Peyer's patch (tissue), 4 donors: Measurements from ENCODE around the gene SIT1. TPM values are rescaled to one million over a fixed set of nuclear protein-coding genes. Genes with fewer than 3 reads are reported as not detected.

ENCODE experiments used
- DNase-seq, 3 donors: peaks; one replicate each; pipeline ENCODE4 v3.0.0-alpha.2; 2017 to 2019
- H3K27ac ChIP-seq, 4 donors: fragments of 200-600 bp; sonication (generic); one replicate each; pipeline ENCODE4 v1.5.1; 2016 to 2019
- H3K27me3 ChIP-seq, 2 donors: fragments of 200-600 bp; sonication (generic); one replicate each; pipeline ENCODE4 v1.5.1; 2019
- H3K36me3 ChIP-seq, 3 donors: fragments of 200-600 bp; sonication (generic); one replicate each; pipeline ENCODE4 v1.5.1; 2016 to 2019
- H3K4me1 ChIP-seq, 4 donors: fragments of 200-600 bp; sonication (generic); one replicate each; pipeline ENCODE4 v1.5.1; 2016 to 2019
- H3K4me3 ChIP-seq, 4 donors: fragments of 200-600 bp; sonication (generic); 1 replicate in 3 of 4; 2 replicates in 1 of 4; pipeline ENCODE4 v1.5.1; 2016 to 2019; ENCODE audit warnings: mild to moderate bottlenecking in 1 of 4
- H3K9me3 ChIP-seq, 4 donors: fragments of 200-600 bp; sonication (generic); one replicate each; pipeline ENCODE4 v1.5.1; 2016 to 2019; ENCODE audit warnings: mild to moderate bottlenecking in 1 of 4
- CTCF ChIP-seq, 6 experiments: fragments of 450-650 bp in 4 of 6; fragments of 200-600 bp in 2 of 6; sonication (generic) in 1 of 6; IDR thresholded peaks; one replicate each; pipeline ENCODE4 v1.5.1; 2017 to 2019; ENCODE audit warnings: antibody characterized with exemption in 6 of 6, mild to moderate bottlenecking in 3 of 6, moderate library complexity in 1 of 6
- POLR2A ChIP-seq, 2 donors: fragments of 450-650 bp; IDR thresholded peaks; one replicate each; pipeline ENCODE4 v1.5.1; 2017; ENCODE audit warnings: antibody characterized with exemption in 2 of 2, mild to moderate bottlenecking in 2 of 2, moderate library complexity in 2 of 2
- small RNA-seq, 2 donors: library from RNA; depleted of rRNA; stranded (forward); fragments of <200 nt; gene quantifications; one replicate each; pipeline ENCODE3, GENCODE V24; 2016
- total RNA-seq, 4 donors: library from RNA; depleted of rRNA; stranded (reverse); fragments of >200 nt; gene quantifications; one replicate each; pipeline ENCODE4 v1.1.0, GENCODE V29; 2016

Gene SIT1
- total RNA-seq, 4 donors from 2014 or later = 2.4 TPM; not detected in 3

- Histone ChIP-seq H3K4me3 (peak overlapping the region; percentile 23 to 92 (median 66)), H3K27me3 (no peaks in the 10 kb centered on the region), H3K36me3 (peaks cover 0 to 15% (median 0%) of the 10 kb centered on the region in 3 donors), H3K4me1 (peaks cover 0 to 23% (median 11%) of the 10 kb centered on the region in 4 donors), H3K27ac (peak overlapping the region; percentile 75 to 98 (median 96)), H3K9me3 (no peaks in the 10 kb centered on the region)
- peak in 2 of 3 donors; percentile 46 to 79 for DNase-seq
- TF ChIP-seq POLR2A (IDR thresholded peaks at IDR 0.05) (peak in 1 of 2 donors; percentile 36), CTCF (IDR thresholded peaks at IDR 0.05) (no peak)
Observed at GRCh38 chr9:35603506-35603985, 47.2 kb downstream of the SIT1 start.

GRCh38 chr9:35599763-35600604 is 50.7 kb downstream of the SIT1 start:
- Histone ChIP-seq H3K9me3 (no peaks in the 10 kb centered on the region), H3K4me3 (no peak overlapping the region), H3K4me1 (peaks cover 0 to 8% (median 5%) of the 10 kb centered on the region in 4 donors), H3K27ac (peak overlapping the region in 1 of 4 donors; percentile 55), H3K36me3 (no peaks in the 10 kb centered on the region), H3K27me3 (no peaks in the 10 kb centered on the region)
- no peak for TF ChIP-seq POLR2A (IDR thresholded peaks at IDR 0.05)
- TF ChIP-seq CTCF (IDR thresholded peaks at IDR 0.05) = no peak
- DNase-seq = no peak

Small RNAs within 50 kb of the gene (small RNA-seq; reads per million reads assigned to genes)
- gene MIR4667 (0 to 0.19 reads per million in 2 donors), gene RMRP (0 reads per million in 2 donors), gene RN7SL22P (0 reads per million in 2 donors)

Other genes with a start within 250 kb of the SIT1 start
- 10 to 100 TPM in 1 of 4 donors, 1 to 10 TPM in 3; 3.0 to 17.3 (median 5.5) TPM for gene RUSC2, start 160.8 kb downstream of the SIT1 start, total RNA-seq
- gene TESK1, start 45.7 kb downstream of the SIT1 start, total RNA-seq = 10 to 100 TPM; 21.5 to 85.1 (median 50.7) TPM
- gene CD72, start 32.5 kb downstream of the SIT1 start, total RNA-seq = 10 to 100 TPM in 1 of 4 donors, 1 to 10 TPM in 3; 2.3 to 62.7 (median 4.4) TPM
- gene RMRP, start 7.1 kb upstream of the SIT1 start, total RNA-seq = 1,000 to 10,000 TPM in 3 of 4 donors, not detected in 1; 1,673 to 3,824 (median 2,659) TPM
- 10 to 100 TPM; 14.0 to 21.9 (median 20.2) TPM for gene CCDC107, start 7.4 kb upstream of the SIT1 start, total RNA-seq
- gene ARHGEF39, start 14.3 kb upstream of the SIT1 start, total RNA-seq = 10 to 100 TPM in 1 of 4 donors, 1 to 10 TPM in 3; 1.9 to 19.8 (median 4.8) TPM
- 1 to 10 TPM; 1.6 to 6.3 (median 5.2) TPM for gene CA9, start 23.0 kb upstream of the SIT1 start, total RNA-seq
- 100 to 1,000 TPM in 2 of 4 donors, 10 to 100 TPM in 2; 41.2 to 436 (median 122) TPM for gene TPM2, start 39.0 kb upstream of the SIT1 start, total RNA-seq
- gene TLN1, start 81.3 kb upstream of the SIT1 start, total RNA-seq = 100 to 1,000 TPM; 129 to 262 (median 188) TPM
- 10 to 100 TPM; 19.8 to 34.3 (median 28.5) TPM for gene CREB3, start 81.7 kb upstream of the SIT1 start, total RNA-seq
- gene GBA2, start 98.3 kb upstream of the SIT1 start, total RNA-seq = 100 to 1,000 TPM; 263 to 474 (median 436) TPM
- gene RGP1, start 98.4 kb upstream of the SIT1 start, total RNA-seq = 10 to 100 TPM; 16.5 to 44.4 (median 38.3) TPM
- gene MSMP, start 103.3 kb upstream of the SIT1 start, total RNA-seq = not detected
- gene NPR2, start 140.7 kb upstream of the SIT1 start, total RNA-seq = 10 to 100 TPM in 3 of 4 donors, 1 to 10 TPM in 1; 6.7 to 29.5 (median 21.6) TPM
- under 1 TPM in 1 of 4 donors, not detected in 3; 0.94 TPM for gene SPAG8, start 161.3 kb upstream of the SIT1 start, total RNA-seq
- 10 to 100 TPM; 19.8 to 40.3 (median 28.7) TPM for gene HINT2, start 164.1 kb upstream of the SIT1 start, total RNA-seq
- gene FAM221B, start 177.8 kb upstream of the SIT1 start, total RNA-seq = not detected
- gene TMEM8B, start 178.3 kb upstream of the SIT1 start, total RNA-seq = 10 to 100 TPM in 1 of 4 donors, 1 to 10 TPM in 3; 6.0 to 11.6 (median 8.1) TPM
- not detected for gene OR13J1, start 219.5 kb upstream of the SIT1 start, total RNA-seq